Left forelimb (tissue), 1 donor: Measurements from ENCODE around the gene FKBP11.

Experiments used
- DNase-seq: peaks from one replicate; pipeline ENCODE4 v3.0.0-alpha.2; 2018; ENCODE audit warnings: low spot score

The FKBP11 gene

GRCh38 chr12:48956279-48957140 lies 31.2 kb upstream of the FKBP11 start:
- DNase-seq = peak; percentile 92

- DNase-seq = no peak
Measured at GRCh38 chr12:48954841-48955501, 29.7 kb upstream of the FKBP11 start.

- no peak for DNase-seq
Measured at GRCh38 chr12:48954061-48954460, 28.8 kb upstream of the FKBP11 start.

GRCh38 chr12:48952691-48953090 lies 27.4 kb upstream of the FKBP11 start:
- no peak for DNase-seq

- DNase-seq = no peak
Measured at GRCh38 chr12:48947727-48948126, 22.4 kb upstream of the FKBP11 start.

- DNase-seq = no peak
Measured at GRCh38 chr12:48946943-48947342, 21.7 kb upstream of the FKBP11 start.

- DNase-seq = no peak
Measured at GRCh38 chr12:48946205-48946604, 20.9 kb upstream of the FKBP11 start.

GRCh38 chr12:48943221-48943620 lies 17.9 kb upstream of the FKBP11 start:
- no peak for DNase-seq

GRCh38 chr12:48940181-48940580 lies 14.9 kb upstream of the FKBP11 start:
- DNase-seq = no peak

GRCh38 chr12:48938805-48939204 lies 13.5 kb upstream of the FKBP11 start:
- no peak for DNase-seq

- no peak for DNase-seq
Measured at GRCh38 chr12:48937170-48937569, 11.9 kb upstream of the FKBP11 start.

GRCh38 chr12:48936379-48936979 lies 11.2 kb upstream of the FKBP11 start:
- DNase-seq = peak; percentile 81

GRCh38 chr12:48934312-48934706 lies 9.0 kb upstream of the FKBP11 start:
- DNase-seq = no peak

GRCh38 chr12:48933664-48934311 lies 8.5 kb upstream of the FKBP11 start:
- no peak for DNase-seq

GRCh38 chr12:48932878-48933277 lies 7.6 kb upstream of the FKBP11 start:
- no peak for DNase-seq

GRCh38 chr12:48930475-48930874 lies 5.2 kb upstream of the FKBP11 start:
- no peak for DNase-seq

- DNase-seq = no peak
Measured at GRCh38 chr12:48929551-48929950, 4.3 kb upstream of the FKBP11 start.

GRCh38 chr12:48927261-48927660 lies 2.0 kb upstream of the FKBP11 start:
- DNase-seq = no peak

GRCh38 chr12:48924617-48925303 lies 532 bp downstream of the FKBP11 start:
- DNase-seq = peak; percentile 85

GRCh38 chr12:48923117-48923516 lies 2.2 kb downstream of the FKBP11 start:
- DNase-seq = no peak

- DNase-seq = no peak
Measured at GRCh38 chr12:48917857-48918537, 7.3 kb downstream of the FKBP11 start.
